Bronchial epithelial cell (primary cell): ENCODE data around the gene ADAMTS3. TPM values are rescaled to one million over a fixed set of nuclear protein-coding genes. Genes with fewer than 3 reads are reported as not detected.

Source experiments
- DNase-seq: peaks from one replicate; pipeline ENCODE4 v3.0.0-alpha.2; 2010; ENCODE audit warnings: low read depth
- FAIRE-seq: peaks from 2 replicates; lab custom pipeline; 2011; peaks lifted over from hg19 to GRCh38; lab: Jason Lieb, UNC
- H3K27me3 ChIP-seq: 2 replicates; pipeline ENCODE4 v1.5.1; 2011; ENCODE audit warnings: low read length; ENCODE audit not compliant: control insufficient read depth, insufficient read depth
- H3K36me3 ChIP-seq: 2 replicates; pipeline ENCODE4 v1.5.1; 2011; ENCODE audit warnings: low read length; ENCODE audit not compliant: control insufficient read depth, insufficient read depth
- H3K4me3 ChIP-seq: 2 replicates; pipeline ENCODE4 v1.5.1; 2011; ENCODE audit warnings: mild to moderate bottlenecking, low read depth, low read length, control low read depth
- total RNA-seq: library from RNA; depleted of rRNA; stranded (reverse); fragments of >200 nt; gene quantifications from 2 replicates; pipeline ENCODE4 v1.2.1, GENCODE V29; 2014
- TF ChIP-seq, protein P1 (sequence below): IDR thresholded peaks from 2 replicates; pipeline ENCODE4 v1.5.1; 2011; ENCODE audit warnings: mild to moderate bottlenecking, moderate library complexity, low read length, control low read depth, inconsistent platforms; ENCODE audit not compliant: insufficient read depth, severe bottlenecking

The ADAMTS3 gene
- total RNA-seq, 1 donor from 2014 or later, result 0.79 TPM

DNA sequence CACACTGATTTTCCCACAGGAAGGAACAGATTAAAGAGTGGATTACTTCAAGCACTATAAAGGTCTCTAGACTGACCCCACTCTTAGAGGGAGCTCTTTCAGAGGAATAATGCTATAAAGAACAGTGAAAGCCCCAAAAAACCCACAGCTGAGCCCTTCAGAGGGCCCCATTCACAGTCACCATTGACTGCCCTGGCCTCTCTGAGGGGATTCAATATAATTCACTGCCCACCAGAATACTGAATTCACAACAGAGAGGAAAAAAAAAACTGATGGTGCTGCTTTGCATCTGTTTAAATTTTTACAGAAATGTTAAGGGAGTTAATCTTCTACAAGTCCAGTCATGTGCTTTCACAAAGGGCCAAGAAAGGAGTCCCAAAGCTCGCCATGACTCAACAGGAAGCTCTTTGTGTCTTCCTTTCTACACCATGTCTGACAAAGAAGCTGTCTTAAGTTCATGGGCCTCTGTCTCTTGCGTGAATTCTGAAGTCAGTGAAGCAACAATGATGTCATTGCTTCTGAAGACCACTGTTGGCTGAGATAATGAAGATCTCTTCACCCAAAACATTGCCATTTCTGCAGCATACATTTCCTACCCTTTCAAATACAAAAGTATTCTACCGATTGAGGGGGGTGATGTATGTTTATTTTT, 174.9 kb downstream of the ADAMTS3 start:
- Histone ChIP-seq H3K36me3 (no peaks in the 10 kb centered on the region), H3K27me3 (no peaks in the 10 kb centered on the region), H3K4me3 (no peak overlapping the region)
- DNase-seq (peak; percentile 96), FAIRE-seq (peak; percentile 62)
- TF ChIP-seq, protein P1, sequence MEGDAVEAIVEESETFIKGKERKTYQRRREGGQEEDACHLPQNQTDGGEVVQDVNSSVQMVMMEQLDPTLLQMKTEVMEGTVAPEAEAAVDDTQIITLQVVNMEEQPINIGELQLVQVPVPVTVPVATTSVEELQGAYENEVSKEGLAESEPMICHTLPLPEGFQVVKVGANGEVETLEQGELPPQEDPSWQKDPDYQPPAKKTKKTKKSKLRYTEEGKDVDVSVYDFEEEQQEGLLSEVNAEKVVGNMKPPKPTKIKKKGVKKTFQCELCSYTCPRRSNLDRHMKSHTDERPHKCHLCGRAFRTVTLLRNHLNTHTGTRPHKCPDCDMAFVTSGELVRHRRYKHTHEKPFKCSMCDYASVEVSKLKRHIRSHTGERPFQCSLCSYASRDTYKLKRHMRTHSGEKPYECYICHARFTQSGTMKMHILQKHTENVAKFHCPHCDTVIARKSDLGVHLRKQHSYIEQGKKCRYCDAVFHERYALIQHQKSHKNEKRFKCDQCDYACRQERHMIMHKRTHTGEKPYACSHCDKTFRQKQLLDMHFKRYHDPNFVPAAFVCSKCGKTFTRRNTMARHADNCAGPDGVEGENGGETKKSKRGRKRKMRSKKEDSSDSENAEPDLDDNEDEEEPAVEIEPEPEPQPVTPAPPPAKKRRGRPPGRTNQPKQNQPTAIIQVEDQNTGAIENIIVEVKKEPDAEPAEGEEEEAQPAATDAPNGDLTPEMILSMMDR, result no peak

DNA sequence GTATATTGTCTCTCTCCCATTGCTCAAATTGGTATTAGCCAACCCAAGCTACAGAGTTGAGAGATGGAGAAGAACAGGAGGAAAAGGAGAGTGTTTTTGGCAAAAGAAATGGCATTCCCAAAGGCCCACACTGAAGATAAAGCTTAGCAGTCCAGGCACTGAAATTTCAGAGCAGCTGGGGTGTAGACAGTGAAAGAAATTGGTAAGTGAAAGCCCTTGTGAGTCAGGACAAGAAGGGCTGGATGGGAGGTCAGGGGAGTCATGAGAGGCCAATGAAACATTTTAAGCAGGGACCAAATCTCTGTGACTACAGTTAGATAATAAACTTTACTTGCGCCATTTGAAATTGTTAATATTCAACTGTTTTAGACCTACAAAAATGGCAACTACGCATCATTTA, 177.7 kb downstream of the ADAMTS3 start:
- Histone ChIP-seq H3K4me3 (no peak overlapping the region), H3K27me3 (no peaks in the 10 kb centered on the region), H3K36me3 (no peaks in the 10 kb centered on the region)
- TF ChIP-seq, protein P1, result no peak
- FAIRE-seq (no peak), DNase-seq (no peak)

DNA sequence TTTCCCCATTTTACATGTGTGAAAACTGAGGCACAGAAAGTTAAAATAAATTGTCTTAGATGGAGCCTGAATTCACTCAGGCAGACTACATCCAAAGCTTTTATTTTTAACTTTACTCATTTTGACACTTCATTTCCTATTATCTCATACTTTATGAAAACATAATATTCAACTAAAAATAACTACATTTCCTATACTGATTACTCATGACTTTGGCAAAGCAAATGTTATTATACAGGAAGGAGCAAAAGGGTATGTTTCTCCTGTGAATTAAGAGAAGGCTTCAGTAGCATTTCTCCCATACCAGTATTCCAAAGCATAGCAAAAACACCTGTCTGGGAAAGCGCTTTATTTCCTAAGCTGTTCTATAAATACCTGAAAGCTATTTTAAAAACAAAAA, 178.6 kb downstream of the ADAMTS3 start:
- Histone ChIP-seq H3K4me3 (no peak overlapping the region), H3K36me3 (no peaks in the 10 kb centered on the region), H3K27me3 (no peaks in the 10 kb centered on the region)
- peak; percentile 52 for DNase-seq
- TF ChIP-seq, protein P1, result no peak
- FAIRE-seq, result no peak

- FAIRE-seq, result no peak
- TF ChIP-seq, protein P1, result no peak
- no peak for DNase-seq
- no peaks in the 10 kb centered on the region for H3K36me3 ChIP-seq
- H3K27me3 ChIP-seq, result no peaks in the 10 kb centered on the region
- no peak overlapping the region for H3K4me3 ChIP-seq
Observed at GRCh38 chr4:72388521-72388920, 180.5 kb downstream of the ADAMTS3 start.

- TF ChIP-seq, protein P1, result no peak
- no peaks in the 10 kb centered on the region for H3K36me3 ChIP-seq
- no peak overlapping the region for H3K4me3 ChIP-seq
- FAIRE-seq (no peak), DNase-seq (no peak)
- no peaks in the 10 kb centered on the region for H3K27me3 ChIP-seq
Observed at GRCh38 chr4:72387959-72388358, 181.1 kb downstream of the ADAMTS3 start.

DNA sequence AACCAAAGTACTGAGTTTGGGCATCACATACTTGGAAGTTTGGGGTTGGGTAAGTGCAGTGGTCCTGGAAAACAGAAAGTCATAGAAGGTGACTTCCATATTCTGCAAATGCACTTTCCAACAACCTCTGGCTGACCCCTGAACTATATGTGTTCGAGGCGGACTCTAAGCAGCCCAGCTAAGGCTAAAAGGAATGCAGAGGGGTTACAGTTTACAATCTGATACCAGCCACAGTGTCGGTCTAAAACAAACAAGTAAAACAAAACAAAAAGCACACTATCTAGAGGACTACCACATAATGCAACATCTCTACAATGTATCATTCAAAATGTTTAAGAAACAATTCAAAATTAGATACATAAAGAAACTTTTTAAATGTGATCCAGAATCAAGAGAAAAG, 185.6 kb downstream of the ADAMTS3 start:
- Histone ChIP-seq H3K4me3 (no peak overlapping the region), H3K36me3 (no peaks in the 10 kb centered on the region), H3K27me3 (no peaks in the 10 kb centered on the region)
- TF ChIP-seq, protein P1, result no peak
- FAIRE-seq (no peak), DNase-seq (no peak)
